H9 (cell line): ENCODE measurements around the gene NKX2-3. TPM values are rescaled to one million over a fixed set of nuclear protein-coding genes. Genes with fewer than 3 reads are reported as not detected.

Experiments
- DNase-seq: peaks from one replicate; pipeline ENCODE4 v3.0.0-alpha.2; 2017
- H2AFZ ChIP-seq: one replicate; pipeline ENCODE4 v1.6.1; 2013; ENCODE audit warnings: mild to moderate bottlenecking, low read length, control low read depth, moderate library complexity
- H2AK5ac ChIP-seq: 2 replicates; pipeline ENCODE4 v1.6.1; 2013; ENCODE audit warnings: low read length, control low read depth, mixed read lengths; ENCODE audit not compliant: insufficient read length
- H2BK120ac ChIP-seq: one replicate; pipeline ENCODE4 v1.6.1; 2013; ENCODE audit warnings: low read depth, mild to moderate bottlenecking, low read length, control low read depth, inconsistent platforms; ENCODE audit not compliant: poor library complexity, severe bottlenecking
- H2BK12ac ChIP-seq: 2 replicates; pipeline ENCODE4 v1.6.1; 2013; ENCODE audit warnings: low read length, control low read depth, mixed read lengths, low read depth; ENCODE audit not compliant: insufficient read length
- H2BK15ac ChIP-seq: 2 replicates; pipeline ENCODE4 v1.6.1; 2013; ENCODE audit warnings: low read depth, low read length, control low read depth
- H2BK20ac ChIP-seq: one replicate; pipeline ENCODE4 v1.6.1; 2013; ENCODE audit warnings: low read depth, mild to moderate bottlenecking, low read length, control low read depth, inconsistent platforms; ENCODE audit not compliant: poor library complexity, severe bottlenecking
- H2BK5ac ChIP-seq: 2 replicates; pipeline ENCODE4 v1.6.1; 2013; ENCODE audit warnings: low read length, control low read depth, mixed read lengths; ENCODE audit not compliant: insufficient read length
- H3K14ac ChIP-seq: 2 replicates; pipeline ENCODE4 v1.6.1; 2013; ENCODE audit warnings: low read length, control low read depth; ENCODE audit not compliant: insufficient read depth
- H3K18ac ChIP-seq: 2 replicates; pipeline ENCODE4 v1.6.1; 2013; ENCODE audit warnings: low read depth, mild to moderate bottlenecking, mixed read lengths, low read length, control low read depth; ENCODE audit not compliant: insufficient read length
- H3K23ac ChIP-seq: 2 replicates; pipeline ENCODE4 v1.6.1; 2013; ENCODE audit warnings: low read length, control low read depth, mixed read lengths, low read depth; ENCODE audit not compliant: insufficient read length
- H3K23me2 ChIP-seq: 2 replicates; pipeline ENCODE4 v1.6.1; 2013; ENCODE audit warnings: low read depth, mild to moderate bottlenecking, mixed read lengths, low read length, control low read depth; ENCODE audit not compliant: insufficient read length, poor library complexity, severe bottlenecking
- H3K27ac ChIP-seq: 2 replicates; pipeline ENCODE4 v1.5.1; 2013; ENCODE audit warnings: low read length, control low read depth, mixed read lengths, low read depth; ENCODE audit not compliant: insufficient read length
- H3K27me3 ChIP-seq: 2 replicates; pipeline ENCODE4 v1.6.1; 2013; ENCODE audit warnings: low read length, control low read depth, inconsistent platforms; ENCODE audit not compliant: insufficient read depth
- H3K4ac ChIP-seq: 2 replicates; pipeline ENCODE4 v1.6.1; 2013; ENCODE audit warnings: low read depth, mild to moderate bottlenecking, control low read depth, inconsistent platforms, low read length, moderate library complexity
- H3K4me1 ChIP-seq: 2 replicates; pipeline ENCODE4 v1.6.1; 2013; ENCODE audit warnings: low read length, control low read depth, inconsistent platforms; ENCODE audit not compliant: insufficient read depth
- H3K4me2 ChIP-seq: 2 replicates; pipeline ENCODE4 v1.6.1; 2013; ENCODE audit warnings: low read length, control low read depth, mixed read lengths; ENCODE audit not compliant: insufficient read length, insufficient read depth
- H3K56ac ChIP-seq: 2 replicates; pipeline ENCODE4 v1.6.1; 2013; ENCODE audit warnings: low read depth, mild to moderate bottlenecking, mixed read lengths, low read length, control low read depth; ENCODE audit not compliant: insufficient read length
- H3K79me1 ChIP-seq: 2 replicates; pipeline ENCODE4 v1.6.1; 2013; ENCODE audit warnings: low read depth, mild to moderate bottlenecking, moderate library complexity, low read length, control low read depth, inconsistent platforms; ENCODE audit not compliant: insufficient read depth, poor library complexity, severe bottlenecking
- H3K79me2 ChIP-seq: 2 replicates; pipeline ENCODE4 v1.6.1; 2013; ENCODE audit warnings: low read length, control low read depth, inconsistent platforms; ENCODE audit not compliant: insufficient read depth
- H3K9ac ChIP-seq: 2 replicates; pipeline ENCODE4 v1.6.1; 2013; ENCODE audit warnings: low read length, control low read depth, mixed read lengths; ENCODE audit not compliant: insufficient read length; ENCODE audit errors: extremely low read depth
- H3K9me3 ChIP-seq: one replicate; pipeline ENCODE4 v1.6.1; 2013; ENCODE audit warnings: low read depth, low read length, inconsistent platforms; ENCODE audit not compliant: control insufficient read depth
- H3T11ph ChIP-seq: one replicate; pipeline ENCODE4 v1.6.1; 2013; ENCODE audit warnings: mild to moderate bottlenecking, low read length, control low read depth, inconsistent platforms
- H4K20me1 ChIP-seq: one replicate; pipeline ENCODE4 v1.6.1; 2013; ENCODE audit not compliant: control insufficient read depth, insufficient read length, insufficient read depth
- H4K5ac ChIP-seq: 2 replicates; pipeline ENCODE4 v1.6.1; 2013; ENCODE audit warnings: low read depth, mild to moderate bottlenecking, mixed read lengths, low read length, control low read depth; ENCODE audit not compliant: insufficient read length
- H4K8ac ChIP-seq: replicated peaks from 2 replicates; pipeline ENCODE4 v1.6.1; 2013; ENCODE audit warnings: low read length, control low read depth, mixed read lengths, low read depth; ENCODE audit not compliant: insufficient read length
- H4K91ac ChIP-seq: 2 replicates; pipeline ENCODE4 v1.6.1; 2013; ENCODE audit warnings: low read depth, mild to moderate bottlenecking, moderate library complexity, mixed read lengths, low read length, control low read depth; ENCODE audit not compliant: insufficient read length
- H3K27ac Mint-ChIP-seq, 3 experiments: 2 replicates in 2 of 3; 3 replicates in 1 of 3; pipeline ENCODE4 v1.8.0; 2020 to 2021; ENCODE audit warnings: mixed read lengths in 3 of 3, mild to moderate bottlenecking in 1 of 3, moderate library complexity in 1 of 3
- H3K27me3 Mint-ChIP-seq: 2 replicates; pipeline ENCODE4 v1.8.0; 2021; ENCODE audit warnings: low read depth, mild to moderate bottlenecking, moderate library complexity, mixed read lengths
- H3K36me3 Mint-ChIP-seq, 3 experiments: 2 replicates in 2 of 3; 3 replicates in 1 of 3; pipeline ENCODE4 v1.8.0; 2020 to 2021; ENCODE audit warnings: low read depth in 3 of 3, mixed read lengths in 3 of 3; ENCODE audit not compliant: insufficient read depth in 1 of 3
- H3K4me1 Mint-ChIP-seq, 2 experiments: 2 replicates each; pipeline ENCODE4 v1.8.0; 2020; ENCODE audit warnings: mixed read lengths in 2 of 2
- H3K4me3 Mint-ChIP-seq, 2 experiments: 2 replicates in 1 of 2; 3 replicates in 1 of 2; pipeline ENCODE4 v1.8.0; 2020 to 2021; ENCODE audit warnings: mild to moderate bottlenecking in 2 of 2, mixed read lengths in 2 of 2, moderate library complexity in 1 of 2
- H3K9me3 Mint-ChIP-seq, 2 experiments: 2 replicates in 1 of 2; 3 replicates in 1 of 2; pipeline ENCODE4 v1.8.0; 2020; ENCODE audit warnings: mild to moderate bottlenecking in 2 of 2, mixed read lengths in 2 of 2, moderate library complexity in 1 of 2
- CTCF ChIP-seq: fragments of 200-600 bp; sonication (generic); conservative IDR thresholded peaks from 3 replicates; pipeline ENCODE4 v1.8.0; 2021; ENCODE audit warnings: antibody characterized with exemption, mild to moderate bottlenecking
- WGBS: extraction: QIAGEN DNeasy Blood & Tissue Kit; methylation state at CpG from one replicate; pipeline ENCODE4 v1.1.7; 2013; ENCODE audit warnings: missing lambda C conversion rate, low lambda C conversion rate, mixed read lengths; ENCODE audit not compliant: insufficient read length; ENCODE audit errors: extremely low coverage; 5-methylcytosine and 5-hydroxymethylcytosine counted together
- total RNA-seq: library from RNA; stranded (reverse); gene quantifications from 2 replicates; pipeline ENCODE4 v1.2.1, GENCODE V29; 2021

Gene NKX2-3
- total RNA-seq, 1 experiment from 2014 or later: not detected

GRCh38 chr10:99530108-99531025 is 2.4 kb upstream of the NKX2-3 start:
- WGBS: no CpG with 5 or more reads among the region's 46 CpGs
- DNase-seq: peak; percentile 64

More at GRCh38 chr10:99530108-99531025, 2.4 kb upstream of the NKX2-3 start:
- Histone ChIP-seq H4K91ac (no peak overlapping the region), H3K27me3 (peaks cover 98% of the 10 kb centered on the region), H3K14ac (no peak overlapping the region; the same call in 1 of the 2 replicates), H4K8ac (no peak overlapping the region), H3K4me2 (peak overlapping the region; percentile 54), H4K5ac (no peak overlapping the region), H3K56ac (no peak overlapping the region), H3K18ac (no peak overlapping the region), H3K79me1 (no peaks in the 10 kb centered on the region), H4K20me1 (no peaks in the 10 kb centered on the region), H3K9me3 (no peaks in the 10 kb centered on the region), H3K4ac (no peak overlapping the region), H2AK5ac (no peak overlapping the region), H3K4me1 (peaks cover 3% of the 10 kb centered on the region; the same call in 1 of the 2 replicates), H3K79me2 (no peaks in the 10 kb centered on the region), H3K23ac (no peak overlapping the region), H2BK5ac (no peak overlapping the region), H3T11ph (no peak overlapping the region), H2AFZ (no peak overlapping the region), H2BK120ac (no peak overlapping the region), H2BK12ac (no peak overlapping the region), H3K9ac (no peak overlapping the region), H3K27ac (no peak overlapping the region), H2BK20ac (no peak overlapping the region), H3K23me2 (no peaks in the 10 kb centered on the region), H2BK15ac (no peak overlapping the region)
- H3K27me3 Mint-ChIP-seq: peaks cover 98% of the 10 kb centered on the region
- no peak for TF ChIP-seq CTCF
- H3K27ac Mint-ChIP-seq: no peak overlapping the region
- peak overlapping the region in 1 of 2 experiments; percentile 67; a peak in 3 of 5 replicates for H3K4me3 Mint-ChIP-seq
- no peaks in the 10 kb centered on the region; a peak in 1 of 7 replicates for H3K36me3 Mint-ChIP-seq
- H3K9me3 Mint-ChIP-seq: peaks cover 3 to 24% of the 10 kb centered on the region in 2 experiments
- H3K4me1 Mint-ChIP-seq: peaks cover 18 to 51% of the 10 kb centered on the region in 2 experiments
